Inflammatory macrophage (primary cell): Measurements from ENCODE around the gene CDH5.

Experiments
- DNase-seq, 2 donors: peaks; one replicate each; pipeline ENCODE4 v3.0.0-alpha.2; 2020 to 2022
- total RNA-seq, 18 experiments: gene quantifications; one replicate each; lab custom pipeline; 2026; ENCODE audit warnings: mixed read lengths in 6 of 18, inconsistent platforms in 2 of 18; lab: John Stamatoyannopoulos, UW

CDH5 gene
- 0 to 0.33 (median 0.15) reads per million in 18 experiments for total RNA-seq

GRCh38 chr16:66366433-66367299, at the start of gene CDH5:
CDH5 (plus strand) TSS chr16:66366691; CDS start chr16:66379338, 12,647 bp downstream.
- DNase-seq = peak; percentile 12 to 20

DNA sequence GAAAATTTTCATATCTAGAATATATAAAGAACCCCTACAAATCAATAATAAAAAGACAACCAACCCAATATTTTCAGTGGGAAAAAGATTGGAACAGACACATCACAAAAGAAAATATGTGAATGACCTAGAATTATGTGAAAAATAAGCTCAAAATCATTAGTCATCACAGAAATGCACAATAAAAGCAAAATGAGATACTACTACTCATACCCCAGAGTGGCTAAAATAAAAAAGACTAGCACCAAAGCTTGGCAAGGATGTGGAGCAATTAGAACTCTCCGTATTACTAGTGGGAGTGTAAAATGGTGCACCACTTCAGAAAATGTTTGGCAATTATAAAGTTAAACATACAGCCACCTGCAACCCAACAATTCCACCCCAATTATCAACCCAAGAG, 48.0 kb upstream of the CDH5 start:
- DNase-seq = no peak

- DNase-seq = no peak
These were observed 45.7 kb upstream of the CDH5 start for GRCh38 chr16:66320774-66321173.

DNA sequence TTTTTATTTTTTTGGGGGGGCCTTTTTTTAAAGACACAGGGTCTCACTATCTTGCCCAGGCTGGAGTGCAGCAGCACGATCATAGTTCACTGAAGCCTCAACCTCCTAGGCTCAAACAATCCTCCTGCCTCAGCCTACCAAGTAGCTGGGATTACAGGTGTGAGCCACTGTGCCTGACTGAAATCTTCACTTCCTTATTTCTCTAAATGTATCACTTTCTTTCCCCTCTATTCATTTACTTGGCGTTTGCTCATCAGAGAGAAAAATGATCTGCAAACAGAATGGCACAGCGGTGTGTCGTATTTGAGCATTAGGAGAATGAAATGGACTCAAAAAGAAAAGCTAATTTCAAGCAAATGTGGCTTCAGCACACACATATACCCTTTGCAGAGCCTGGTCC, 44.3 kb upstream of the CDH5 start:
- DNase-seq = no peak

- peak in 1 of 2 donors; percentile 6 for DNase-seq
These were observed 41.5 kb upstream of the CDH5 start for GRCh38 chr16:66324815-66325515.

DNA sequence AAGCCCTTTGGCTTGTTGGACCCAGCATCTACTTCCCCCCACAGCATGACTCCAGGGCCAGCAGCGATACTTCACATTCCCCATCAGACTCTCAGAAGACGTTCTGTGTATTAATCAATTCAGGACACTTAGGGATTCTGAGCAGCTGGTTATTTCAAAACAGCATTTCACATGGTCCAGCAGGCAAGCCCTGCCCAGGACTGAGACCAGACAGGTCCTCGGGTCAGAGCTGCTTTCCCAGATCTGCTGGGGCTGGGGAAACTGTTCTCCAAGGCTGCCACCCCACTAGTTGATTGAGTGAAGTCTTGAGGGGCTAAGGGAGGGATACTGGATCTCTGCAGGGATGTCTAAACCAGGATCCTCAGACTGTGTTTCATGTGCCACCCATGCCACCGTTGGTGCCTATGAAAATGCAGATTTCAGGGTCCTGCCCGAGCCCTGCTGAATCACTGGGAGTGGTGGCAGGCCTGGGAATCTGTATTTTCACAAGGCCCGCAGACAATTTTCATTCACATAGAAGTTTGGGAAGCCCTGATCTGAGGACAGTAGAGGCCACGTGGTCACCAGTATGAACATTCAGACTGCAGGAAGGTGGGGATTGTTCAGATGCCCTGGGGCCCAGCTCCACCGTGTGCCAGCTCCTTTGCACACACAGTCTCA, 40.6 kb upstream of the CDH5 start:
- DNase-seq = no peak

GRCh38 chr16:66326991-66327513, 39.4 kb upstream of the CDH5 start:
- DNase-seq = no peak

- no peak for DNase-seq
These were observed 38.2 kb upstream of the CDH5 start for GRCh38 chr16:66328282-66328681.

DNA sequence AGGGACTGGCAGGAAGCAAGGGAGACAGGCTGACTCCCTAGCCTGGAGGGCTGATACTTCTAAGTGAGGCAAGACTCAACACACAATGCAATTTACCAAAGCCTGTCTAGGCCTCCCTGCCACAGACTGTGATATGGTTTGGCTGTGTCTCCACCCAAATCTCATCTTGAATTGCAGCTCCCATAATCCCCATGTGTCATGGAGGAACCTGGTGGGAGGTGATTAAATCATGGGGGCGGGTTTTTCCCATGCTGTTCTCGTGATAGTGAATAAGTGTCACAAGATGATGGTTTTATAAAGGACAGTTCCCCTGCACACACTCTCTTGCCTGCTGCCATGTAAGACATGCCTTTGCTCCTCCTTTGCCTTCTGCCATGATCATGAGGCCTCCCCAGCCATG, 35.0 kb upstream of the CDH5 start:
- peak; percentile 16 to 20 for DNase-seq

- DNase-seq = no peak
These were observed 33.6 kb upstream of the CDH5 start for GRCh38 chr16:66332634-66333610.

DNA sequence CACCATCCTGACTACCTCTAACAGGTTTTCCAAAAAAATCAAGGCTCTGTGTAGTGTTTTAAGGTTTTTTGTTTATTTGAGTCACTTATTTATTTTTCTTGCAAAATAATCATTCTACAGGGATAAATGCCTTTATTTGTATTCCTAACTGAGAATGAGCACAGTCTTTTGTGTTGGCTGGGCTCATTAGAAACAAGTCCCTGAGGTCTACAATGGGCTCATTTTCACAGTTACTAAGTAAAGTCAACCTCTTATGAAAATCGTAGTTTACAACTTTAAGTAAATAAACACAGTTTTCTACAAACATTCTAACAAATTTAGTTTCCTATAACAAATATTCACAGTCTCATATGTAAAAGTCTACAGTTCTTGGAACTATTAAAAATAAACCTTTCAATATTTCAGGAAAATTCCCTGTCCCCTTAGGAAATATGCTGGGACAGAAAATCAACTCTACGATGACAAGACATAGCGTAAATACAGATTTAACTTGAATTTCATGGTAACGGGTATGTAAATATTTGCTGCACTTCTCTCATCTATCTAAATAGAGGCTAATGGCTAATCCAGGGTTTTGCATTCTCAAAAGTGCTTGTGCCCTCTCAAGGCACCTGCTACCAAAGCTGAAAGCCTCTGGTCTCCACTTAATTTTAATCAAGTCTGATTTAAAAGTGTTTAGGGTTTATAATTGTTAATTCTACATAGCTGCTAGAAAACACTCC, 31.5 kb upstream of the CDH5 start:
- DNase-seq = no peak

- no peak for DNase-seq
These were observed 30.7 kb upstream of the CDH5 start for GRCh38 chr16:66335704-66336329.

DNA sequence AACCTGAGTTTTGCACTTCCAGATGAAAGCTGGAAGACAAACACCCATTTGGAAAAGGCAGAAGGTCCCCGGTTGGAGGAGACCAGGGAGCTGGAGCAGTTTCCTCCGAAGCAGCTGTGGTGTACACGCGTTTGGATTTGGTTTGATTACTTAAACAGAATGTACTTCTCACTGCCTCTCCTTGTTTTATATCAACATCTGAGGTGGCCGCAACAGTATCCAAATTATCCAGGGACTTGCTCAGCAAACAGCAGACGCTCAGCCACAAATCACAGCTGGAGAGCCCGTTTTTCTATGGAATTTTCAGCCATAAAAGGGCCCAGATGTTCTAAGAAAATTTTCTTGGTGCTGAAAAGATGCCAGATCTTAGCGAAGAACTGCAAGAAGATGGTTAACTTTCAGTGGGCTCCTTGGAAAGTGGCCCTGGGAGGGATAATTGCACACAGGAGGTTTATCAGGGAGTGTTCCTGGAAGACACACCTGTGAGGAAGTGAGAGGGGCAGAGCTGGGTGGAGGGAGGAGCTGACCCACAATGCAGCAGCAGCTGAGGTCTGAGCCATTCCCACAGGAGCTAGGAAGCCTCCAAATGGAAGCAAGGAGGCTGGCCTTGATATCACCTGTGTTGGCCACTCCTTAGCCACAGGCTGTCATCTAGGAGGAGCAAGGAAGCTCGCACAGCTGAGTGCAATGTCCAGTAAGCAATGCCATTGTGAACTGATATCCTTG, 28.9 kb upstream of the CDH5 start:
- DNase-seq = no peak

DNA sequence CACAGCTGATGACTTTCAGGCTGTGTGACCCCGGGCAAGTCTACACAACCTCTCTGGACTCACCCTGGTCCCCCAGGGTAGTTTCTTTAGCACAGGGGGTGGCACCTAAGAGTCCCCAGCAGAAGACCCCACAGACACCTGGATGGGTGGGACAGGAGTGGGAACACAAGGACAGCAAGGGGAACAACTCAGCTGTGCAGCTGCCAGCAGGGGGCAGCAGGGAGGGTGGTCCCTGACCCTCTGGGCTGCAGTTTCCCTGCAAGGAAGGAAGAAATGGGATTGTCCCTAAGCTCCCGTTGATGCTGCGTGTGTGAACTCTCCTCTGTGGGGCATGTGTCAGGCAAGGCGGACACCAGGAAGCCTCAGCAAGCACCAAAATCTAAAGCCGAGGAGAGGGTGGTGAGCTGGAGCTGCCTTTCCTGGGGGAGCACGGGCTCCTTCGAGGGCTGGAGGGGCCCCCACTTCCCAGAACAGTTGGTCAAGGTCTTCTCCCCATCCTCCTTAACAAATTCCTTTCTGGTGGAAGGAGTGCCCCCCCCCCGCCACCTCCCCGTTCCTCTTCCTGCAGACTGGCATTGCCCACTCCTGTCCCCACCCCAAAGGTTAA, 24.1 kb upstream of the CDH5 start:
- DNase-seq = peak in 1 of 2 donors; percentile 15

GRCh38 chr16:66344533-66345145, 21.9 kb upstream of the CDH5 start:
- DNase-seq = peak; percentile 42 to 47

DNA sequence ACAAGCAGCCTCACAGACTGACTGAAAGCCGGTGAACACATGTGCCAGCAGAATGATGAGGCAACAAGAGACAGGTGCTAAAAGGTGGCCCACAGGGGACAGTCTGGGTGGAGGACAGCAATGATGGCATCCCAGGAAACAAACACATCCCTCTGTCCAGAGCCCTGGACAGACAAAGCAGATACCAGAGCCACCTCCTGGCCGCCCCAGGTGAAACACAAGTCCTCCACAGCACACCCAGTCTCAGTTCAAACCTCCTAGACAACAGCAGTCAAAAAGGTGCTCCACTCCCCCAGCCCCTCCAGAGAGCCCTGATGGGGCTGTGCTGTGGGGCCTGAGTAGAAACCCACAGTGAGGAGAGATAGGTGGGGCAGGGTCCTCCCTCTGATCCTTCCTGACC, 20.3 kb upstream of the CDH5 start:
- DNase-seq = no peak

GRCh38 chr16:66352304-66352703, 14.2 kb upstream of the CDH5 start:
- DNase-seq = no peak

DNA sequence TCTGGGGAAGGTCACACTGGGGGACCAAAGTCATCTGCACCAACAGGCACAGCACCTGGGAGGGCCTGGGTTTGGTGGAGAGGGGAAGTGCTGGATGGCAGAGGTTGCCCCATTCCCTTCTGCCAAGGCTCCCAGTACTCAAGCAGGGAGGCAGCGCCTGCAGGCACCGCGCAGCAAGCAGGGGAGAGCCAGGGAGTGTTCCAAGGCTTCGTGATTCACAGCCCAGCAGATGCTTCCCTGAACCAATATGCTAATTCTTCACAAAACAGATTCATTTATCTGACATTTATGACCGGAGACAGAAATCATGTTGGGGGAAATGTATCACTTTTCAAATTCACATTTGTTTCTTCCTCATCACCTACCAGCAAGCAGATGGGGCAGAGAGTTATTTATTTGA, 13.4 kb upstream of the CDH5 start:
- DNase-seq = no peak
